ENCODE measurements around the gene RBM28. TPM values are rescaled to one million over a fixed set of nuclear protein-coding genes. Genes with fewer than 3 reads are reported as not detected.

RBM28 gene
- total and polyA plus RNA-seq, 10 donors: 11.0 to 45.8 (median 29.5) TPM

GRCh38 chr7:128353189-128353588 lies 9.5 kb upstream of the RBM28 start:
- Histone ChIP-seq H3K4me1 (peaks cover 3 to 28% (median 11%) of the 10 kb centered on the region in 6 donors), H3K36me3 (no peaks in the 10 kb centered on the region), H3K4me3 (no peak overlapping the region), H3K27me3 (replicated peaks in 1 of 7) (peaks cover 4 to 67% (median 31%) of the 10 kb centered on the region in 7 donors), H3K27ac (no peak overlapping the region), H3K9me3 (no peaks in the 10 kb centered on the region)
- intact Hi-C loops (cut with DNase I; ENCODE audit: low total_unique reads): no loop called here
- TF ChIP-seq POLR2A (IDR thresholded peaks at IDR 0.05) (no peak), POLR2AphosphoS5 (IDR thresholded peaks at IDR 0.05) (no peak), CTCF (IDR thresholded peaks at IDR 0.05 in 8 of 11, conservative IDR thresholded peaks at IDR 0.05 in 3 of 11) (no peak)
- DNase-seq: no peak
- WGBS, 5 donors: 77 to 91% (median 81%) methylated on average over 3 of the region's 3 CpGs

- Histone ChIP-seq H3K27ac (no peak overlapping the region), H3K36me3 (no peaks in the 10 kb centered on the region), H3K4me1 (peaks cover 3 to 23% (median 11%) of the 10 kb centered on the region in 6 donors), H3K9me3 (no peaks in the 10 kb centered on the region), H3K4me3 (peak overlapping the region in 1 of 8 donors; percentile 41), H3K27me3 (replicated peaks in 1 of 7) (peaks cover 4 to 67% (median 31%) of the 10 kb centered on the region in 7 donors)
- intact Hi-C loops (cut with DNase I; ENCODE audit: low total_unique reads): no loop called here
- WGBS, 5 donors: 67 to 77% (median 73%) methylated on average over 8 of the region's 8 CpGs
- TF ChIP-seq POLR2A (IDR thresholded peaks at IDR 0.05) (no peak), POLR2AphosphoS5 (IDR thresholded peaks at IDR 0.05) (no peak)
- no peak for DNase-seq
Measured at GRCh38 chr7:128352636-128353035, 8.9 kb upstream of the RBM28 start.

GRCh38 chr7:128352153-128352537 lies 8.4 kb upstream of the RBM28 start:
- intact Hi-C loops (cut with DNase I; ENCODE audit: low total_unique reads): no loop called here
- Histone ChIP-seq H3K27ac (no peak overlapping the region), H3K9me3 (no peaks in the 10 kb centered on the region), H3K4me3 (peak overlapping the region in 5 of 8 donors; percentile 15 to 66 (median 38)), H3K36me3 (no peaks in the 10 kb centered on the region), H3K27me3 (replicated peaks in 1 of 7) (peaks cover 4 to 68% (median 31%) of the 10 kb centered on the region in 7 donors), H3K4me1 (peaks cover 3 to 23% (median 11%) of the 10 kb centered on the region in 6 donors)
- TF ChIP-seq POLR2A (IDR thresholded peaks at IDR 0.05) (no peak), POLR2AphosphoS5 (IDR thresholded peaks at IDR 0.05) (peak in 1 of 3 donors; percentile 42), CTCF (IDR thresholded peaks at IDR 0.05 in 8 of 11, conservative IDR thresholded peaks at IDR 0.05 in 3 of 11) (peak in 10 of 11 experiments; percentile 10 to 74 (median 55))
- peak; percentile 85 for DNase-seq
- WGBS, 5 donors: 13 to 34% (median 15%) methylated on average over 7 to 34 of the region's 34 CpGs

GRCh38 chr7:128351296-128352152 lies 7.8 kb upstream of the RBM28 start:
- Histone ChIP-seq H3K27ac (no peak overlapping the region), H3K9me3 (no peaks in the 10 kb centered on the region), H3K4me1 (peaks cover 3 to 23% (median 11%) of the 10 kb centered on the region in 6 donors), H3K4me3 (peak overlapping the region in 7 of 8 donors; percentile 17 to 66 (median 36)), H3K27me3 (replicated peaks in 1 of 7) (peaks cover 4 to 68% (median 31%) of the 10 kb centered on the region in 7 donors), H3K36me3 (no peaks in the 10 kb centered on the region)
- TF ChIP-seq CTCF (IDR thresholded peaks at IDR 0.05 in 8 of 11, conservative IDR thresholded peaks at IDR 0.05 in 3 of 11): no peak
- no peak for TF ChIP-seq POLR2A (IDR thresholded peaks at IDR 0.05)
- no peak for TF ChIP-seq POLR2AphosphoS5 (IDR thresholded peaks at IDR 0.05)
- intact Hi-C loops (cut with DNase I; ENCODE audit: low total_unique reads): no loop called here
- peak; percentile 80 for DNase-seq
- 10 to 28% (median 13%) methylated on average over 25 to 97 of the region's 97 CpGs for WGBS, 5 donors
